HEK293 (cell line): Measurements from ENCODE around the gene ATP6V0A1.
"Not testable (repeated sequence)": the region's sequence is repeated elsewhere in the genome, so short reads cannot be mapped to it uniquely, and the experiment has no call there.

Experiments used
- CTCF ChIA-PET: fragments of 350-600 bp; formaldehyde crosslinking; extraction: SDS; loops from one replicate; lab custom pipeline; 2021; ENCODE audit warnings: antibody characterized with exemption; lab: Yijun Ruan, JAX
- POLR2A ChIA-PET: fragments of 300-600 bp; formaldehyde crosslinking; extraction: SDS; loops from one replicate; lab custom pipeline; 2020; ENCODE audit warnings: antibody characterized with exemption, inconsistent platforms; lab: Yijun Ruan, JAX
- H3K27ac ChIP-seq: fragments of 200-500 bp; sonication (Bioruptor generic); 2 replicates; pipeline ENCODE4 v1.5.1; 2014; ENCODE audit warnings: low read depth, low read length, control low read depth, inconsistent platforms; ENCODE audit errors: extremely low read depth
- H3K36me3 ChIP-seq, 2 experiments: fragments of 200-500 bp in 1 of 2; sonication (Bioruptor generic) in 1 of 2; 1 replicate in 1 of 2; 2 replicates in 1 of 2; pipeline ENCODE4 v1.5.1; 2014 to 2017; ENCODE audit warnings: inconsistent platforms in 2 of 2, low read length in 2 of 2; ENCODE audit not compliant: control insufficient read depth in 2 of 2, insufficient read depth in 1 of 2
- H3K4me1 ChIP-seq: fragments of 200-500 bp; sonication (Bioruptor generic); 2 replicates; pipeline ENCODE4 v1.5.1; 2014; ENCODE audit warnings: mild to moderate bottlenecking, low read length, inconsistent platforms; ENCODE audit not compliant: control insufficient read depth, insufficient read depth
- H3K4me3 ChIP-seq: 2 replicates; pipeline ENCODE4 v1.5.1; 2011; ENCODE audit warnings: low read depth, mild to moderate bottlenecking, control low read depth, low read length, moderate library complexity
- H3K9me3 ChIP-seq: fragments of 200-500 bp; sonication (Bioruptor generic); 2 replicates; pipeline ENCODE4 v1.5.1; 2014; ENCODE audit warnings: low read depth, low read length, inconsistent platforms; ENCODE audit not compliant: control insufficient read depth, insufficient read depth
- EGR2 ChIP-seq: fragments of 450-650 bp; formaldehyde crosslinking; IDR thresholded peaks from 2 replicates; pipeline ENCODE4 v1.5.1; 2016; ENCODE audit warnings: low read depth, missing biosample characterization, missing genetic modification characterization
- GLI4 ChIP-seq: fragments of 450-650 bp; formaldehyde crosslinking; IDR thresholded peaks from 2 replicates; pipeline ENCODE4 v1.5.1; 2016; ENCODE audit warnings: missing biosample characterization, missing genetic modification characterization
- KLF17 ChIP-seq: fragments of 450-650 bp; formaldehyde crosslinking; IDR thresholded peaks from 2 replicates; pipeline ENCODE4 v1.5.1; 2016; ENCODE audit warnings: missing biosample characterization, missing genetic modification characterization
- MZF1 ChIP-seq: fragments of 450-650 bp; formaldehyde crosslinking; IDR thresholded peaks from 2 replicates; pipeline ENCODE4 v1.5.1; 2017; ENCODE audit warnings: missing biosample characterization, missing genetic modification characterization, borderline replicate concordance
- REPIN1 ChIP-seq: fragments of 450-650 bp; formaldehyde crosslinking; IDR thresholded peaks from 2 replicates; pipeline ENCODE4 v1.5.1; 2017; ENCODE audit warnings: missing biosample characterization, missing genetic modification characterization, low read depth
- ZBTB48 ChIP-seq: fragments of 450-650 bp; formaldehyde crosslinking; IDR thresholded peaks from 2 replicates; pipeline ENCODE4 v1.5.1; 2016; ENCODE audit warnings: missing biosample characterization, missing genetic modification characterization
- ZFHX2 ChIP-seq: fragments of 450-650 bp; formaldehyde crosslinking; conservative IDR thresholded peaks from 2 replicates; pipeline ENCODE4 v1.5.1; 2016; ENCODE audit warnings: missing biosample characterization, missing genetic modification characterization
- ZFP3 ChIP-seq: fragments of 450-650 bp; formaldehyde crosslinking; IDR thresholded peaks from 2 replicates; pipeline ENCODE4 v1.5.1; 2016; ENCODE audit warnings: low read depth, missing biosample characterization, missing genetic modification characterization
- ZFP69B ChIP-seq: fragments of 450-650 bp; formaldehyde crosslinking; IDR thresholded peaks from 2 replicates; pipeline ENCODE4 v1.5.1; 2016; ENCODE audit warnings: missing biosample characterization, missing genetic modification characterization
- ZNF10 ChIP-seq: fragments of 450-650 bp; formaldehyde crosslinking; IDR thresholded peaks from 2 replicates; pipeline ENCODE4 v1.5.1; 2017; ENCODE audit warnings: missing biosample characterization, missing genetic modification characterization
- ZNF155 ChIP-seq: fragments of 450-650 bp; formaldehyde crosslinking; IDR thresholded peaks from 2 replicates; pipeline ENCODE4 v1.5.1; 2016; ENCODE audit warnings: missing biosample characterization, missing genetic modification characterization
- ZNF19 ChIP-seq: fragments of 450-650 bp; formaldehyde crosslinking; IDR thresholded peaks from 2 replicates; pipeline ENCODE4; 2016; ENCODE audit warnings: missing biosample characterization, missing genetic modification characterization, low read depth
- ZNF404 ChIP-seq: fragments of 450-650 bp; formaldehyde crosslinking; IDR thresholded peaks from 2 replicates; pipeline ENCODE4 v1.5.1; 2017; ENCODE audit warnings: missing biosample characterization, missing genetic modification characterization
- ZNF549 ChIP-seq: fragments of 450-650 bp; IDR thresholded peaks from 2 replicates; pipeline ENCODE4 v1.5.1; 2018; ENCODE audit warnings: missing biosample characterization, missing genetic modification characterization, mild to moderate bottlenecking, inconsistent platforms, moderate library complexity
- ZNF600 ChIP-seq: fragments of 450-650 bp; formaldehyde crosslinking; IDR thresholded peaks from 2 replicates; pipeline ENCODE4 v1.5.1; 2016; ENCODE audit warnings: missing biosample characterization, missing genetic modification characterization
- ZNF626 ChIP-seq: fragments of 450-650 bp; sonication (Bioruptor Pico); formaldehyde crosslinking; IDR thresholded peaks from 2 replicates; pipeline ENCODE4 v1.5.1; 2018; ENCODE audit warnings: missing biosample characterization, missing genetic modification characterization, inconsistent platforms
- ZNF768 ChIP-seq: fragments of 450-650 bp; formaldehyde crosslinking; IDR thresholded peaks from 2 replicates; pipeline ENCODE4 v1.5.1; 2018; ENCODE audit warnings: missing biosample characterization, mild to moderate bottlenecking, missing genetic modification characterization
- ZNF785 ChIP-seq: fragments of 450-650 bp; formaldehyde crosslinking; IDR thresholded peaks from 2 replicates; pipeline ENCODE4 v1.5.1; 2016; ENCODE audit warnings: missing biosample characterization, missing genetic modification characterization
- ZNF843 ChIP-seq: fragments of 450-650 bp; formaldehyde crosslinking; IDR thresholded peaks from 2 replicates; pipeline ENCODE4 v1.5.1; 2016; ENCODE audit warnings: missing biosample characterization, missing genetic modification characterization
- ZSCAN23 ChIP-seq: fragments of 450-650 bp; formaldehyde crosslinking; IDR thresholded peaks from 2 replicates; pipeline ENCODE4 v1.5.1; 2016; ENCODE audit warnings: missing biosample characterization, missing genetic modification characterization

Gene ATP6V0A1

DNA sequence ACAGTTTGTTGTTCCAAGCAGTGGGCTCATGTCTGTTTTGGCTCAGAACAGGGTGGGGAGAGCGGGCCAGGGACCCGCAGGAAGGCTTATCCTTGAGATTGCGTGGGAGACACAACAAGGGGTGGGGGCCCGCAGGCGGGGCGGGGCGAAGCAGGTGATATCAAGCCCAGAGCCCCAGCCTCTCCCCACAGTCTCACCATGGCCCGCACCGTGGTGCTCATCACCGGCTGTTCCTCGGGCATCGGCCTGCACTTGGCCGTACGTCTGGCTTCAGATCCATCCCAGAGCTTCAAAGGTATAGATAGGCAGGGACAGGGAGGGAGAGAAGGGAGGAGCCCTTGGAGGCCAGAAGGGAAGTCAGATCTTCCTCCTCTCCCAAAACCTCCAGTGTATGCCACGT is 94.1 kb downstream of the ATP6V0A1 start, which contains the start of gene HSD17B1:
Gene HSD17B1 (plus strand): TSS at position 188 of the 400 bp plus-strand sequence. CDS start 11 bp downstream, at position 199.
- H3K4me1 ChIP-seq, H3K36me3 ChIP-seq, POLR2A ChIA-PET, H3K9me3 ChIP-seq: not testable (repeated sequence)
- Histone ChIP-seq H3K4me3 (peak within 1 kb of the TSS; percentile 68; the same call in 1 of the 2 replicates), H3K27ac (peak within 1 kb of the TSS; percentile 95; the same call in 1 of the 2 replicates)
- CTCF ChIA-PET = interaction anchor here (1.1 kb wide), 1 partner anchor 434 kb away, joined by 3 read pairs; no protein-coding TSS in a partner anchor
- 0 out of 2 replicates have a peak, but pooled peaks have one; percentile 12 for TF ChIP-seq ZFHX2

DNA sequence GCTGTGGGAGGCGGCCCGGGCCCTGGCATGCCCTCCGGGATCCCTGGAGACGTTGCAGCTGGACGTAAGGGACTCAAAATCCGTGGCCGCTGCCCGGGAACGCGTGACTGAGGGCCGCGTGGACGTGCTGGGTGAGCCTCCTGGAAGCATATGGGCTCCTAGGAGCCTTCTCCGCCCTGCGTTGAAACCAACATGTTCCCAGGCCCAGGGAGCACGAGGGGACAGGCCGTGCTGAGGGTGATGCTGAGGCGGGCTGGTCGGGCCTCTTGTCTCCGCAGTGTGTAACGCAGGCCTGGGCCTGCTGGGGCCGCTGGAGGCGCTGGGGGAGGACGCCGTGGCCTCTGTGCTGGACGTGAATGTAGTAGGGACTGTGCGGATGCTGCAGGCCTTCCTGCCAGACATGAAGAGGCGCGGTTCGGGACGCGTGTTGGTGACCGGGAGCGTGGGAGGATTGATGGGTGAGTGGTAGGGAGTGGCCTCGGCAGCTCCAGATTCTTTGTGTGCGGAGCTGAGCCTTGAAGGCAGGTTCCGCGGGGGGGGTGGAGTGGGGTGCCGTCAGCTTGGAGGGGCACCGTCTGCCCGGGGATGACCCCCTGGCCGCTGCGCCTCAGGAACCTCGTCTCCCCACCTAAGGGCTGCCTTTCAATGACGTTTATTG is 94.6 kb downstream of the ATP6V0A1 start:
- ChIA-PET CTCF (no interaction called here), POLR2A (interaction anchor here (2.0 to 2.4 kb wide), 2 partner anchors 14 to 17 kb away, joined by 6 to 11 read pairs; partner anchors contain the start of genes MLX and NAGLU)
- TF ChIP-seq ZNF785 = no peak
- TF ChIP-seq ZNF626 (tag by site-specific recombination) = no peak
- TF ChIP-seq ZSCAN23 (tag by site-specific recombination) = no peak
- TF ChIP-seq MZF1 (tag by site-specific recombination) = no peak
- TF ChIP-seq ZNF600 (tag by site-specific recombination) = peak; percentile 94
- peak; percentile 36; the same call in 1 of the 2 replicates for TF ChIP-seq ZFHX2
- no peak for TF ChIP-seq ZNF155 (tag by site-specific recombination)
- TF ChIP-seq ZNF19 (tag by site-specific recombination) = no peak
- no peak for TF ChIP-seq REPIN1 (tag by site-specific recombination)
- peak; percentile 43; the same call in 1 of the 2 replicates for TF ChIP-seq KLF17
- no peak for TF ChIP-seq ZBTB48 (tag by site-specific recombination)
- TF ChIP-seq ZNF549 = no peak
- 0 out of 2 replicates have a peak, but pooled peaks have one; percentile 21 for TF ChIP-seq GLI4
- TF ChIP-seq ZFP69B (tag by site-specific recombination) = no peak
- TF ChIP-seq ZNF10 = no peak
- TF ChIP-seq ZFP3 = no peak
- no peak for TF ChIP-seq ZNF843 (tag by site-specific recombination)
- peak; percentile 55 for TF ChIP-seq EGR2
- no peak overlapping the region for H3K27ac ChIP-seq
- H3K9me3 ChIP-seq = no peaks in the 10 kb centered on the region
- H3K4me1 ChIP-seq = peaks cover 9% of the 10 kb centered on the region; the same call in 1 of the 2 replicates
- peaks cover 0 to 4% of the 10 kb centered on the region in 2 experiments; a peak in 2 of 3 replicates for H3K36me3 ChIP-seq
- no peak overlapping the region for H3K4me3 ChIP-seq

- ChIA-PET CTCF (interaction anchor here (1.0 to 1.4 kb wide), 3 partner anchors 11 to 24 kb away, joined by 3 to 4 read pairs (median 3); no protein-coding TSS in a partner anchor), POLR2A (interaction anchor here (0.9 to 2.4 kb wide), 10 partner anchors 8 to 278 kb away, joined by 3 to 16 read pairs (median 6); partner anchors contain the start of genes CAVIN1, MLX, NAGLU and PSMC3IP)
- peak overlapping the region; percentile 95 for H3K27ac ChIP-seq
- H3K36me3 ChIP-seq = peaks cover 0 to 4% of the 10 kb centered on the region in 2 experiments; a peak in 2 of 3 replicates
- H3K9me3 ChIP-seq = no peaks in the 10 kb centered on the region
- peak overlapping the region; percentile 68 for H3K4me3 ChIP-seq
- TF ChIP-seq ZNF768 (tag by site-specific recombination) (peak; percentile 99; the same call in 1 of the 2 replicates), ZNF404 (tag by site-specific recombination) (no peak)
- TF ChIP-seq, all 188 proteins: peak for 1
- peaks cover 7% of the 10 kb centered on the region; the same call in 1 of the 2 replicates for H3K4me1 ChIP-seq
Observed at GRCh38 chr17:42553866-42554249, 95.2 kb downstream of the ATP6V0A1 start.
